Sigmoid colon (tissue), 3 donors: ENCODE data around the gene PAPOLA.
"Not testable (repeated sequence)": the region's sequence is repeated elsewhere in the genome, so short reads cannot be mapped to it uniquely, and the experiment has no call there.

Source experiments
- CTCF ChIP-seq, 4 experiments: fragments of 450-650 bp in 3 of 4; fragments of 200-600 bp in 1 of 4; IDR thresholded peaks; one replicate each; pipeline ENCODE4 v1.5.1; 2016 to 2019; ENCODE audit warnings: antibody characterized with exemption in 4 of 4, mild to moderate bottlenecking in 3 of 4, moderate library complexity in 2 of 4
- POLR2A ChIP-seq, 2 donors: fragments of 450-650 bp; IDR thresholded peaks; one replicate each; pipeline ENCODE4 v1.6.1; 2016; ENCODE audit warnings: antibody characterized with exemption in 2 of 2, mild to moderate bottlenecking in 2 of 2, moderate library complexity in 2 of 2

- not testable (repeated sequence) for TF ChIP-seq CTCF, POLR2A (IDR thresholded peaks at IDR 0.05)
Observed at GRCh38 chr14:96504353-96504752, 2.2 kb downstream of the PAPOLA start.
